Smooth muscle cell (in vitro differentiated cells): ENCODE data around the gene DDX1. TPM values are rescaled to one million over a fixed set of nuclear protein-coding genes. Genes with fewer than 3 reads are reported as not detected.

Experiments used
- DNase-seq: peaks from one replicate; lab custom pipeline; 2025; ENCODE audit not compliant: unreplicated experiment; lab: John Stamatoyannopoulos, UW
- H2AFZ ChIP-seq: fragments of 200-600 bp; sonication (generic); 2 replicates; pipeline ENCODE4 v1.6.0; 2016; ENCODE audit warnings: antibody characterized with exemption, low read depth, mild to moderate bottlenecking
- H3F3A ChIP-seq: fragments of 200-600 bp; sonication (generic); 2 replicates; pipeline ENCODE4 v1.6.0; 2017; ENCODE audit warnings: antibody characterized with exemption, low read depth
- H3K27ac ChIP-seq: fragments of 200-600 bp; sonication (generic); 2 replicates; pipeline ENCODE4 v1.5.1; 2016; ENCODE audit warnings: low read depth, mild to moderate bottlenecking
- H3K27me3 ChIP-seq: fragments of 200-600 bp; sonication (generic); 2 replicates; pipeline ENCODE4 v1.6.1; 2016; ENCODE audit warnings: low read depth, mild to moderate bottlenecking
- H3K36me3 ChIP-seq: fragments of 200-600 bp; sonication (generic); 2 replicates; pipeline ENCODE4 v1.5.1; 2016; ENCODE audit warnings: low read depth
- H3K4me1 ChIP-seq: fragments of 200-600 bp; sonication (generic); 2 replicates; pipeline ENCODE4 v1.5.1; 2016; ENCODE audit warnings: low read depth
- H3K4me2 ChIP-seq: fragments of 200-600 bp; sonication (generic); 2 replicates; pipeline ENCODE4 v1.6.0; 2016; ENCODE audit warnings: mild to moderate bottlenecking
- H3K4me3 ChIP-seq: fragments of 200-600 bp; sonication (generic); 2 replicates; pipeline ENCODE4 v1.5.1; 2016; ENCODE audit warnings: mild to moderate bottlenecking
- H3K79me2 ChIP-seq: fragments of 200-600 bp; sonication (generic); 2 replicates; pipeline ENCODE4 v1.6.0; 2016; ENCODE audit warnings: low read depth, mild to moderate bottlenecking
- H3K9ac ChIP-seq: fragments of 200-600 bp; sonication (generic); 2 replicates; pipeline ENCODE4 v1.6.0; 2016; ENCODE audit warnings: low read depth
- H3K9me3 ChIP-seq: fragments of 200-600 bp; sonication (generic); replicated peaks from 2 replicates; pipeline ENCODE4 v1.5.1; 2016; ENCODE audit warnings: low read depth
- H4K20me1 ChIP-seq: fragments of 200-600 bp; sonication (generic); 2 replicates; pipeline ENCODE4 v1.6.0; 2016; ENCODE audit warnings: low read depth
- CTCF ChIP-seq: fragments of 200-600 bp; sonication (generic); IDR thresholded peaks from 2 replicates; pipeline ENCODE4 v1.5.1; 2017; ENCODE audit warnings: borderline replicate concordance, mild to moderate bottlenecking, antibody characterized with exemption; ENCODE audit not compliant: insufficient read depth, poor library complexity, severe bottlenecking
- WGBS: methylation state at CpG from one replicate; pipeline ENCODE4 v1.1.7; 2016; ENCODE audit warnings: low lambda C conversion rate; 5-methylcytosine and 5-hydroxymethylcytosine counted together
- polyA plus RNA-seq: library from polyadenylated mRNA; unstranded; fragments of >200 nt; fragmentation: Nextera tagmentation; extraction: Ambion mirVana; gene quantifications from 2 replicates; pipeline ENCODE4 v1.2.1, GENCODE V29; 2016
- total RNA-seq: library from RNA; depleted of rRNA; stranded (reverse); fragments of >200 nt; gene quantifications from 2 replicates; pipeline ENCODE4 v1.2.3, GENCODE V29; 2014

Gene DDX1
- total and polyA plus RNA-seq, 2 experiments from 2014 or later: 71.3 to 78.7 TPM

DNA sequence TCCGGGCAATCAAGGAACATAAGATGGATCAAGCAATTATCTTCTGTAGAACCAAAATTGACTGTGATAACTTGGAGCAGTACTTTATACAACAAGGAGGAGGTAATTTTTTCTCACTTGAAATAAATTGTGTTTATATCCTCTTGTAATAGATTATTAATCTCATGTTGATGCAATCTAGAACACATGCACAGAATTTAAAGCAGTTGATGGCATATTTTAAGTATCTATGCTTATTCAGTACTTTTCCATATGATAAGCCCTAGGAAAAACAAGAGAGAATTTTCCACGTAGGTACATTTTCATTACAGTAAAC is 31.8 kb downstream of the DDX1 start:
- no peak for TF ChIP-seq CTCF
- Histone ChIP-seq H3K4me3 (no peak overlapping the region), H4K20me1 (peaks cover 12% of the 10 kb centered on the region), H3F3A (no peaks in the 10 kb centered on the region), H3K27ac (no peak overlapping the region), H3K9ac (no peak overlapping the region), H3K79me2 (no peaks in the 10 kb centered on the region), H3K36me3 (peaks cover 62% of the 10 kb centered on the region), H3K27me3 (no peaks in the 10 kb centered on the region), H2AFZ (no peak overlapping the region), H3K9me3 (peaks cover 10% of the 10 kb centered on the region), H3K4me2 (no peak overlapping the region), H3K4me1 (no peaks in the 10 kb centered on the region)
- 97% methylated on average over 2 of the region's 2 CpGs for WGBS
- DNase-seq: no peak

DNA sequence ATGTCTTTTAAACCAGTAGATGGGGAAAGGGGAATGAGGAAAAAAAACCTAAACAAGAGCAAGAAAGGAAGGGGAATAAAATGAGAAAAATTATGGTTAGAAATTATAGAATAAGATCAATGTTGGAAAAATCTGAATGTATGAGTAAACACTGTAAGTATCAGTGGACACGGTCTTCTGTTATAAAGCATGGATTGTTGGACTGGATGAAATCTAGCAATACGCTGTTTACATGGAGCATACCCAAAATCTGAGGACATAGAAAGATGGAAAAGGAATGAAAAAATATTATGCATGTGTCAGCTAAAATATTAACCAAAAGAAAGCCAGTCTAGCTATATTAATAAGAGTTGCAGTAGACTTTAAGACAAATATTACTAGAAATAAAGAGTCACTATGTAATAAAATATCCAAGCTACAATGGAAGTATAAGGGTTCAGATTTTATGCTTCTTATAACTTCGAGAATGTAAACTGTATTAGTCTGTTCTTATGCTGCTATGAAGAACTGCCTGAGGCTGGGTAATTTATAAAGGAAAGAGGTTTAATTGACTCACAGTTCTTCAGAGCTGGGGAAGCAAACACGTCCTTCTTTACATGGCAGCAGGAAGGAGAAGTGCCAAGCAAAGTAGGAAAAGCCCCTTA is 32.4 kb downstream of the DDX1 start:
- peaks cover 62% of the 10 kb centered on the region for H3K36me3 ChIP-seq
- no peak overlapping the region for H3K9ac ChIP-seq
- H3K9me3 ChIP-seq: peaks cover 10% of the 10 kb centered on the region
- DNase-seq: no peak
- no peak for TF ChIP-seq CTCF
- H2AFZ ChIP-seq: no peak overlapping the region
- H3K4me3 ChIP-seq: no peak overlapping the region
- H3K27ac ChIP-seq: no peak overlapping the region
- H3F3A ChIP-seq: no peaks in the 10 kb centered on the region
- H4K20me1 ChIP-seq: peaks cover 12% of the 10 kb centered on the region
- WGBS: 74% methylated on average over 4 of the region's 4 CpGs
- H3K27me3 ChIP-seq: no peaks in the 10 kb centered on the region
- H3K4me2 ChIP-seq: no peak overlapping the region
- no peaks in the 10 kb centered on the region for H3K79me2 ChIP-seq
- no peaks in the 10 kb centered on the region for H3K4me1 ChIP-seq

DNA sequence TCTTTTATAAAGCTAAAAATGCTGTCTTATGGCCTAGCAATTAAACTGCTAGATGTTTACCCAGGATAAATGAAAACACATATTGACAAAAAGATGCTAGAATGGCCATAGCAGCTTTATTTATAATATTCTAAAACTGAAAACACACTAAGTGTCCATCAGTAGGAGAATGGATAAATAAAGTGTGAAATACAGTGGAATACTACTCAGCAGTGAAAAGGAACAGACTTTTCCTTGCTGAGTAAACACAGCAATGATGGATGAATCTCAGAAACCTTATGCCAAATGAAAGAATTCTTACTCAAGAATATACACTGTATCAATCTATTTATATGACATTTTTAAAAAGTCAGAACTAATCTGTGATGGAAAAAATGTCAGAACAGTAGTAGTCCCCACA is 33.2 kb downstream of the DDX1 start:
- H3K27ac ChIP-seq: no peak overlapping the region
- no peak overlapping the region for H3K9ac ChIP-seq
- no peak overlapping the region for H3K4me2 ChIP-seq
- no peaks in the 10 kb centered on the region for H3K4me1 ChIP-seq
- no peaks in the 10 kb centered on the region for H3K79me2 ChIP-seq
- H4K20me1 ChIP-seq: peaks cover 12% of the 10 kb centered on the region
- no peak for TF ChIP-seq CTCF
- no peaks in the 10 kb centered on the region for H3F3A ChIP-seq
- H3K27me3 ChIP-seq: no peaks in the 10 kb centered on the region
- peaks cover 10% of the 10 kb centered on the region for H3K9me3 ChIP-seq
- no peak overlapping the region for H2AFZ ChIP-seq
- no peak for DNase-seq
- peaks cover 71% of the 10 kb centered on the region for H3K36me3 ChIP-seq
- H3K4me3 ChIP-seq: no peak overlapping the region

DNA sequence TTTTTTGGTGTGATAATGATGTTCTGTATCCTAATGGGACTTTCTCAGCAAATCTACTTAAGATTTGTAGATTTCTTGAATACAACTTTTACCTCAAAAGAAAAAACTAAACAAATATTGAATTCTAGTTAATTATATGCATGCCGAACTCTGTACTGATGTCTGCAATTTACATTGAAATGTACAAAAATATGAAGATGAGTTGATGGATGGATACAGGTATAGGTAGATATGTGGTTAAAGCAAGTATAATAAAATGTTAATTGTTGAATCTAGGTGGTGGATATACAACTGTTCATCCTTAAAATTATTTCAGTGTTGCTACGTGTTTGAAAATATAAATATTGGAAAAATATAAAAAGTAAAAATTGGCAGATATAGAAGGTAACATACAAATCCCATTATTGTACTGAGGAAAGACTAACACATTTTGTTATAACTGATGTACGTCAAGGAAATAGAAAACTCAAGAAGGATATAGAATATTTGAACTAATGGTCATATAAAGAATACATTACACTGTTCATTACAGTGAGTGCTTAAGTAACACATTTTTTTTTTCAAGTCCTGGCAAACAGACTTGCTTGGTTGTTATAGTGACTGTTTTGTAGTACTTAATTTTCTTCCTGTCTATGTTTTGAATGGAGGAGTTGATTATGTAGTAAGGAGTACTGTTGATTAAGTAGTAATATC is 33.8 kb downstream of the DDX1 start:
- no peak for TF ChIP-seq CTCF
- no peaks in the 10 kb centered on the region for H3K27me3 ChIP-seq
- peaks cover 3% of the 10 kb centered on the region for H3F3A ChIP-seq
- no peaks in the 10 kb centered on the region for H3K79me2 ChIP-seq
- 98% methylated on average over 3 of the region's 3 CpGs for WGBS
- peaks cover 10% of the 10 kb centered on the region for H3K9me3 ChIP-seq
- no peak overlapping the region for H3K27ac ChIP-seq
- H3K36me3 ChIP-seq: peaks cover 72% of the 10 kb centered on the region
- no peak overlapping the region for H3K9ac ChIP-seq
- H3K4me1 ChIP-seq: no peaks in the 10 kb centered on the region
- H3K4me3 ChIP-seq: no peak overlapping the region
- no peak overlapping the region for H2AFZ ChIP-seq
- peaks cover 12% of the 10 kb centered on the region for H4K20me1 ChIP-seq
- no peak for DNase-seq
- no peak overlapping the region for H3K4me2 ChIP-seq
